HG03565 (cell line): ENCODE data around the gene SNX9.
A peak's percentile ranks its signal among the peaks of the same experiment; 100 is the strongest.
"Not testable (repeated sequence)": the region's sequence is repeated elsewhere in the genome, so short reads cannot be mapped to it uniquely, and the experiment has no call there.

Experiments
- ATAC-seq: cut with Tn5 transposase; IDR thresholded peaks from one replicate; pipeline ENCODE4 v1.9.1; 2021; ENCODE audit warnings: mild to moderate bottlenecking, moderate library complexity; ENCODE audit not compliant: unreplicated experiment

SNX9 gene

GRCh38 chr6:157853902-157854502 lies 31.0 kb downstream of the SNX9 start:
- ATAC-seq: no peak

- no peak for ATAC-seq
These were observed 32.3 kb downstream of the SNX9 start for GRCh38 chr6:157855325-157855724.

- ATAC-seq: not testable (repeated sequence)
These were observed 32.8 kb downstream of the SNX9 start for GRCh38 chr6:157855804-157856203.

GRCh38 chr6:157858664-157859063 lies 35.6 kb downstream of the SNX9 start:
- not testable (repeated sequence) for ATAC-seq

- ATAC-seq: no peak
These were observed 36.9 kb downstream of the SNX9 start for GRCh38 chr6:157859775-157860504.

- no peak for ATAC-seq
These were observed 37.5 kb downstream of the SNX9 start for GRCh38 chr6:157860505-157860991.

- ATAC-seq: no peak
These were observed 38.1 kb downstream of the SNX9 start for GRCh38 chr6:157861184-157861583.

GRCh38 chr6:157861814-157862213 lies 38.8 kb downstream of the SNX9 start:
- no peak for ATAC-seq

- ATAC-seq: no peak
These were observed 39.7 kb downstream of the SNX9 start for GRCh38 chr6:157862706-157863105.

GRCh38 chr6:157864185-157864761 lies 41.2 kb downstream of the SNX9 start:
- ATAC-seq: no peak

GRCh38 chr6:157865249-157865648 lies 42.2 kb downstream of the SNX9 start:
- ATAC-seq: no peak

GRCh38 chr6:157867155-157867559 lies 44.1 kb downstream of the SNX9 start:
- no peak for ATAC-seq

GRCh38 chr6:157867981-157868380 lies 44.9 kb downstream of the SNX9 start:
- ATAC-seq: no peak

- ATAC-seq: no peak
These were observed 45.8 kb downstream of the SNX9 start for GRCh38 chr6:157868835-157869234.

- ATAC-seq: no peak
These were observed 46.7 kb downstream of the SNX9 start for GRCh38 chr6:157869673-157870302.

- ATAC-seq: peak; percentile 53
These were observed 50.8 kb downstream of the SNX9 start for GRCh38 chr6:157873735-157874344.

- no peak for ATAC-seq
These were observed 54.1 kb downstream of the SNX9 start for GRCh38 chr6:157877149-157877548.

GRCh38 chr6:157877573-157878438 lies 54.8 kb downstream of the SNX9 start:
- ATAC-seq: no peak

GRCh38 chr6:157879034-157879872 lies 56.2 kb downstream of the SNX9 start:
- peak; percentile 91 for ATAC-seq
